Measurements from ENCODE around the gene ZSCAN22.
A peak's percentile ranks its signal among the peaks of the same experiment; 100 is the strongest.
"Not testable (repeated sequence)": the region's sequence is repeated elsewhere in the genome, so short reads cannot be mapped to it uniquely, and the experiment has no call there.

Gene ZSCAN22

GRCh38 chr19:58305065-58305931 lies 21.5 kb upstream of the ZSCAN22 start, which contains the start of gene ERVK3-1:
TSS of gene ERVK3-1 (plus strand) at chr19:58305377. CDS start at chr19:58312169, 6,792 bp downstream.
- peak within 1 kb of the TSS; percentile 92 for H3K27ac ChIP-seq
- no peak for TF ChIP-seq CTCF (conservative IDR thresholded peaks at IDR 0.05)

- no peak for TF ChIP-seq CTCF (conservative IDR thresholded peaks at IDR 0.05)
- H3K27ac ChIP-seq = peak overlapping the region; percentile 92
Measured at GRCh38 chr19:58305932-58306323, 20.9 kb upstream of the ZSCAN22 start.

GRCh38 chr19:58307736-58308135 lies 19.1 kb upstream of the ZSCAN22 start:
- H3K27ac ChIP-seq = no peak overlapping the region
- TF ChIP-seq CTCF (conservative IDR thresholded peaks at IDR 0.05) = no peak

GRCh38 chr19:58310685-58311084 lies 16.1 kb upstream of the ZSCAN22 start:
- peak; percentile 87 for TF ChIP-seq CTCF (conservative IDR thresholded peaks at IDR 0.05)
- not testable (repeated sequence) for H3K27ac ChIP-seq

- H3K27ac ChIP-seq = no peak overlapping the region
- no peak for TF ChIP-seq CTCF (conservative IDR thresholded peaks at IDR 0.05)
Measured at GRCh38 chr19:58311345-58311865, 15.4 kb upstream of the ZSCAN22 start.

- peak overlapping the region; percentile 71 for H3K27ac ChIP-seq
- TF ChIP-seq CTCF (conservative IDR thresholded peaks at IDR 0.05) = no peak
Measured at GRCh38 chr19:58315580-58315979, 11.2 kb upstream of the ZSCAN22 start.

- no peak overlapping the region for H3K27ac ChIP-seq
- TF ChIP-seq CTCF (conservative IDR thresholded peaks at IDR 0.05) = no peak
Measured at GRCh38 chr19:58317476-58318072, 9.2 kb upstream of the ZSCAN22 start.

Measured in VCaP (cell line).